Hematopoietic multipotent progenitor cell treated with erythropoietin and hydrocortisone succinate and interleukin-3 and kit ligand, for 8 days (in vitro differentiated cells): Measurements from ENCODE around the gene STK10.
"Not testable (repeated sequence)": the region's sequence is repeated elsewhere in the genome, so short reads cannot be mapped to it uniquely, and the experiment has no call there.

ENCODE experiments used
- DNase-seq: peaks from one replicate; pipeline ENCODE4 v3.0.0-alpha.2; 2015

STK10 gene

DNA sequence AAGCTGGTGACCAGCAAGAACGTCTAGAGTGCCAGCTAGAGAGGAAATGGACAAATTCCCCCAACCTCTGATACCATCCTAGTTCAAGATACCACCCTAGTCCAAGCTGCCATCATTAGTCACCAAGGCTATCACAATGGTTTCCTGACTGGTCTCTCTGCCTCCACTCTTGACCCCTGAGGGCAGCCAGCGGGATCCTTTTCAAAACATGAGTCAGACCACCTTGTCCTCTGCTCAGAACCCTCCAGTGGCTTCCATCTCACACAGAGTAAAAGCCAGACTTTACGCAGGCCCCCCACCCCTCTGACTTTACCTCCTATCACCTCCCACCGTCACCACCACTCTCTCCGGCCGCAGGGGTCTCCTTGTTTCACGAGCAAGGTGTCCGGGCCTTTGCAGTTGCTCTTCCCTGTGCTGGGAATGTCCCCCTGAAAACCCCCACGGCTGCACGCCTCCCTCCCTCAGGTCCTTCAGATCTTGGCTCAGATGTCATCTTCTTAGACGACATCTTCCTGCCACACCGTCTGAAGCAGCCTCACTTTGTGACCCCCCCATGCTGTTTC is 139.4 kb downstream of the STK10 start:
- DNase-seq, result no peak

DNA sequence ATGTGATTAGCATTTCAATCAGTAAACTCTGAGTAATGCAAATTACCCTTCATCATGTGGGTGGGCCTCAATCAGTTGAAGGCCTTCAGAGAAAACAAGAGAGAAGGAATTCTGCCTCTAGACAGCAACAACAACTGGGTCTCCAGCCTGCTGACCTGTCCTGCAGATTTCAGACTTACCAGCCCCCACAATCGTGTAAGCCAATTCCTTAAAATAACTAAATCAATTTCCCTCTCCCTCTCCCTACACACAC is 139.9 kb downstream of the STK10 start:
- DNase-seq, result no peak

GRCh38 chr5:172046593-172046992 is 141.4 kb downstream of the STK10 start:
- DNase-seq, result no peak

DNA sequence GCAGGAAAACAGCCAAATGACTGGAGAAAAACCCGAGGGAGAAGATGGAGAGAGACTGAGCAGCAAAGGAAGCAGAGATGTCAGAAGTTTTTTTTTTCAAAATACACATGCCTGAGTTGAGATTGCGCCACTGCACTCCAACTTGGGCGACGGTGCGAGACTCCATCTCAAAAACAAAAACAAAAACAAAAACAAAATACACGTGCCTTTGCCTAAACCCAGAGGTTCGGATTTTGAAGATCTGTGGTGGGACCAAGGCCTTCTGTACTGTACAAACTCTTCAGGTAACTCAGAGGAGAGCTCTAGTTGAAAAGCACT is 142.8 kb downstream of the STK10 start:
- no peak for DNase-seq

DNA sequence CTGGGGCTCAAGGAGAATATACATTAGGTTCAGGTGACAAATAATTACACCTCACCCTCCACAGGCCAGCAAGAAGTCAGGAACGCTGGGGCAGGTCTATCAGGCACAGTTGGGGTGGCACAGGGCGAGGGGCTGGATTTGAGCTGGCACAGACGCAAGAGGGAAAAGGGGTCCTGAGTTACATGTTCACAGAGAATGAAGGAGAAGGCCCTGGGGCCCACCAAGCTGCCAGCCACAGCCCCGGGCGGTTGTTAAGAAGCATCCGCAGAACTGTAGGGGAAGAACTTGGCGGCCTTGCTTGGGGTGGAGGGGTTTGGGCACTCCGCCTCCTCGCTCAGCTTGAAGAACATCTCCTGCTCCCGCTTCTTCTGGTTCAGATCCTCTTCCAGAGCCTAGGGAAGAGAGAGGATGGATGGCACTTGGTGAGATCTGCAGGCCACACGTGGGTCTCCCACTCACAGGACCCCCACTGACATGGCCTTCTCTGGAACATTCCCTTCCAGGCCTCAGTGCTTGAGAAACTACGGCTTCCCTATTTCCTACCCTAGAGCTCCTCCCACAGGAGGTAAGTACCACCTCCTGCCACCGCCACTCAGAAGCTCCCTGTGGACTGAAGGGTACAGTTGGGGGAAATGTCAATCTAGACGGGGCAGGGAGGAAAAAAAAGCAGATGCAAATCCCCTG is 143.3 kb downstream of the STK10 start:
- DNase-seq, result no peak

GRCh38 chr5:172043865-172044264 is 144.2 kb downstream of the STK10 start:
- DNase-seq, result no peak

DNA sequence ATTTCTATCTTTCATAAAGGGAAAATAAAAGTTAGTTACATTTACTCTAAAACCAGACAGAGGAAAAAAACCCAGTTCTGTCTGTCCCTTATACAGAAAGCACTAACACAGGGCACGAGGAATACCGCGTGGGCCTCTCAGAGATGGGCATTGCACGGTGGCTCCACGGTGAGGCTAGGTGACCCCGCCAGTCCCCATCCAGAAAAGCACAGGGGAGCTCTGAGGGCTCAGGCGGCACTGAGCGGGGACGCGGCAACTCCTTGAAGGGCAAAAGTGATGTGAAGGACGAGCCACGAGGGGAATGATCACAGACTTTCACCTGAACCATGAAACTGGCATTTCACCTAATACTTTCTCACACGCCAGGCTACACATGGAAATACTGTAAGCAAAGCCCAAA is 145.8 kb downstream of the STK10 start:
- DNase-seq, result no peak

- DNase-seq, result no peak
These were observed 149.9 kb downstream of the STK10 start for GRCh38 chr5:172038167-172038566.

- no peak for DNase-seq
These were observed 153.0 kb downstream of the STK10 start for GRCh38 chr5:172035049-172035448.

- DNase-seq, result no peak
These were observed 156.0 kb downstream of the STK10 start for GRCh38 chr5:172031894-172032461.

GRCh38 chr5:172029876-172030275 is 158.1 kb downstream of the STK10 start:
- no peak for DNase-seq

- no peak for DNase-seq
These were observed 159.9 kb downstream of the STK10 start for GRCh38 chr5:172028167-172028566.

GRCh38 chr5:172020110-172020786 is 167.8 kb downstream of the STK10 start:
- DNase-seq, result not testable (repeated sequence)

DNA sequence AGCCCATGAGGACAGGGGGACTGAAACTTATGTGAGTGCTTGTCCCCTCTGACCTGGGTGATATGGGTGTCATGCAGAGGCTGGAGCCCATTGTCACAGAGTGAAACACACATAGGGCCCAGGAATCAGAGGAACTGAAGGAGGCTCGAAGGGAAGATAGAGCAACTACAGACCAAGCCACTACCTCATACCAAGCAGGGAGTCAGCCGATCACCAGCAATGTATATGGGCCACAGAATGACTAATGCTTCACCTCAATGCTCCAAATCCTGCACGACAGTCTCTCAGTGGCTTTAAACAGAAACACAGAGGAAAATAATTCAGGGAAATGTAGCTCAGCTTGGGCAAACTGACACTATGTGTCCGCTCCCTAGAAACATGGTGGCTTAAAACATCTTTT is 172.7 kb downstream of the STK10 start:
- no peak for DNase-seq

DNA sequence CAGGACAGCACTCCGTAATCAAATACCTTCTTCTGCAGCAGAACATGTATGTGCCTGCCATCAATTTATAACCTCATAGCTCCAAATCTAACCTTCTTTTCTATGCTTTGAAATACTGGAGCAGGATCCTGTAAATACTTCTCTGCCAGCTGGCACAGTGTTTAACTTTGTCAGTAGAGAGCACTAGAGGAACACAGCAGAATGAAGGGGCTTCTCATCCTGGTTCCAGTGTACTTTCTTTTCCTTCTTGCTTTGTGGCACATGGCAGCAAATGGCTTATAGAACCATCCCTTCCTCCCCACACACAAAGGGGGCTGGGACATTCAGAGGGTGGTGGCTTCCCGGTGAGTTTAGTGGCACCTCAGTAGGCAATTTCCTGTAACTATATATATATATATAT is 177.7 kb downstream of the STK10 start:
- DNase-seq, result peak; percentile 78

GRCh38 chr5:172009536-172010270 is 178.3 kb downstream of the STK10 start:
- DNase-seq, result no peak

DNA sequence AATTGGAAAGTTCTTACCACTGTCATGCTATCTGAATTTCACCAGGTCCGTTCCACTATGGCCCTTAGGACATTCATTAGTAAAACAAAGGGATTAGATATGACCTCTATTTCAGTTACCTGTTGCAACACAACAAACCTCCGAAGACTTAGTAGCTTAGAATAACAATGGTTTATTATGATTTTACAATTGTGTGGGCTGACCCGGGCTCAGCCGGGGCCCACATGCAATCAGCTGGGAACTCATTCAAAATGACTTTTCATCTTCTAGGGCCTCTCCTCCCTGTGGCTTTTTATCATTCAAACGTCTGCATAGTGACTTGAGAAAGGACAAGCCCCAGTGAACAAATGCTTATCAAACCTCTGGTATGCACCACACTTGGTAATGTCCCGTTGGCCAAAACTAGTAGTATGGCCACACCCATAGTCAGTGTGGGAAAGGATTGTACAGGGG is 179.3 kb downstream of the STK10 start:
- peak; percentile 97 for DNase-seq

DNA sequence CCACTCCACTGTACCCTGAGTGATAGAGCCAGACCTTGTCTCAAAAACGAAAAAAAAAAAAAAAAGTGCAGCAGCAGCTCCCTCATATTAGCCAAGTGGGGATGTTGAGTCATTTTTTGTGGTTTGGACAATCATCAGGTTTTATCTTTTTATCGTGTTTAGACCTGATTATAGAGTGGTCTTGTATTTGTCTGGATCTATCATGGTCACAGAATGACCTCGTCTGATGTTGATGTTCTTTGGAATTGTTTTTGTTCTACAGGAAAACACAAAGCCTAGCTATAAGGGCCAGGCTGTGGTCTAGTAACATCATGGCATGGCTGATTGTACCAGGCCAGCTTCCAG is 179.9 kb downstream of the STK10 start:
- DNase-seq, result peak; percentile 66

- DNase-seq, result peak; percentile 24
These were observed 180.6 kb downstream of the STK10 start for GRCh38 chr5:172007175-172008110.

- peak; percentile 98 for DNase-seq
These were observed 181.5 kb downstream of the STK10 start, which contains the start of gene FBXW11 for GRCh38 chr5:172006321-172007174. TSS of gene FBXW11 (minus strand) at chr5:172006638. CDS start at chr5:172006502, 136 bp downstream.

- peak; percentile 20 for DNase-seq
These were observed 182.2 kb downstream of the STK10 start for GRCh38 chr5:172005708-172006320.
